VCaP (cell line): ENCODE data around the gene TANGO6.

Source experiments
- H3K27ac ChIP-seq: fragments of 450-650 bp; 2 replicates; pipeline ENCODE4 v1.5.1; 2017
- TF ChIP-seq, protein P1 (sequence below): fragments of 450-650 bp; conservative IDR thresholded peaks from 2 replicates; pipeline ENCODE4 v1.5.1; 2017; ENCODE audit warnings: mild to moderate bottlenecking, moderate library complexity

The TANGO6 gene

GRCh38 chr16:69093974-69094373 is 250.6 kb downstream of the TANGO6 start:
- H3K27ac ChIP-seq = no peak overlapping the region
- TF ChIP-seq, protein P1, sequence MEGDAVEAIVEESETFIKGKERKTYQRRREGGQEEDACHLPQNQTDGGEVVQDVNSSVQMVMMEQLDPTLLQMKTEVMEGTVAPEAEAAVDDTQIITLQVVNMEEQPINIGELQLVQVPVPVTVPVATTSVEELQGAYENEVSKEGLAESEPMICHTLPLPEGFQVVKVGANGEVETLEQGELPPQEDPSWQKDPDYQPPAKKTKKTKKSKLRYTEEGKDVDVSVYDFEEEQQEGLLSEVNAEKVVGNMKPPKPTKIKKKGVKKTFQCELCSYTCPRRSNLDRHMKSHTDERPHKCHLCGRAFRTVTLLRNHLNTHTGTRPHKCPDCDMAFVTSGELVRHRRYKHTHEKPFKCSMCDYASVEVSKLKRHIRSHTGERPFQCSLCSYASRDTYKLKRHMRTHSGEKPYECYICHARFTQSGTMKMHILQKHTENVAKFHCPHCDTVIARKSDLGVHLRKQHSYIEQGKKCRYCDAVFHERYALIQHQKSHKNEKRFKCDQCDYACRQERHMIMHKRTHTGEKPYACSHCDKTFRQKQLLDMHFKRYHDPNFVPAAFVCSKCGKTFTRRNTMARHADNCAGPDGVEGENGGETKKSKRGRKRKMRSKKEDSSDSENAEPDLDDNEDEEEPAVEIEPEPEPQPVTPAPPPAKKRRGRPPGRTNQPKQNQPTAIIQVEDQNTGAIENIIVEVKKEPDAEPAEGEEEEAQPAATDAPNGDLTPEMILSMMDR = no peak

DNA sequence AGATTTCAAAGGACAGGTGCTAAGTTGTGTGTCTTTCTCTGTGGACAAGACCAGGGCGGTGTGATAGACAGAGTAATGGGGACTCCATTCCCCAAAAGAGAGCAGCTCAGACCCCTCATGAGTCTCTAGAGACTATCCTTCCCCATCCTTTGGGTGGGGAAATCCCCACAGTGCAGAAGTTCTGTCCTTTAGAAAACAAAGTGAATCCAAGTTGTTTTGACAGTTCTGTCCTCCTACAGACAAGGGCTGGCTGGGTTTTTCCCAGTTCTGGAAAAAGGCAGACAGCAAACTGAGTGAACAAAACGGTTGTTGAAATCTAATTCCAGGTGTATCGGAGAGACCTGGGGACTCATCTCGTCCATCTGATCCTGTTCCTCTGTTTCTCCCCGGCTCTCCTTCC is 251.2 kb downstream of the TANGO6 start:
- TF ChIP-seq, protein P1 = no peak

DNA sequence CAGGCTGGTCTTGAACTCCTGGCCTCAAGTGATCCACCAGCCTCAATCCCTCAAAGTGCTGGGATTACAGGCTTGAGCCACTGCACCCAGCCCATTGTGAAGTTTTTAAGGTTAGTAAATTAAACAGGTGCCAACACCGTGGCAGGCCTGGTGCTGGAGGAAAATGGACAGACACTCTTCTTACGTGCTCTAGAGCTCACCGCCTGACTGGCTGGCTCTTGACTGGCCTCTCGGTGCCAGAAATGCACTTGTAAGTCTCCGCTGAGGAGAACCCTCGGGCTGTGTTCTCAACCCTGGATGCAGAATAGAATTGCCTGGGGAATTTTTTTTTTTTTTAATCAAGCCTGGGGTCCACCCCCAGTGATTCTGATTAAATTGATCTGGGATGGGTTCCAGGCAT is 251.9 kb downstream of the TANGO6 start:
- H3K27ac ChIP-seq = no peak overlapping the region
- TF ChIP-seq, protein P1 = no peak

More for the DNA sequence above, 251.2 kb downstream of the TANGO6 start:
- H3K27ac ChIP-seq = no peak overlapping the region

DNA sequence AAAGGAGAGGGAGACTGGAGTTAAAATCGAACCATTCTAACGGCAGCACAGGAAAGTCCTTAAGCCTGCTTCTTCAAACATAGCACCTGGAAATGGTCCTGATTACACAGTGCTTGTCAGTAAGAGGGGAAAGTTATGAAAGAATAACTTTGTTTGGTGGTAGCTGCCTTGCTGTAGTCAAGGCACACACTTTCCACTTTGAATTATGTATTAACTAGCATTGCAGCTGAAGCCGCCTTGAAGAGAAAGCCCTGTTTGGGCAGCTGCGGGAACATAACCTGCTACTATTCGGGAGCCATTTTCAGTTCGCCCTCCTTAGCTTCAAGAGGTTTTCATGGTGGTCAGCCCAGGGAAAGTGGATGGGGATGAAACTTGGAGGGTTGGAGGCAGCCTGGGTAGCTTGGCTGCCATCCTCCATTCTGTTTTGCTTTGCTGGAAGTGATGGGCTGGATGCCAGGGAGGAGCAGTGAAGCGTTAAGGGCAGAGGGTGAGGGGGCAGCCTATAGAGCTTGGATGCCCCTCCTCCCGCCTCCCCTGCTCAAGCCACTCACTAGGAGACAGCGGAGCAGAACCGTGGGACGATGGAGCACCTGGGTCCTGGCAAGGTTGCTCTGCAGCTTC is 256.9 kb downstream of the TANGO6 start:
- H3K27ac ChIP-seq = peak overlapping the region; percentile 31
- TF ChIP-seq, protein P1 = no peak

GRCh38 chr16:69105501-69106361 is 262.4 kb downstream of the TANGO6 start, which contains the start of gene HAS3:
HAS3 (plus strand) TSS chr16:69105653; CDS start chr16:69109396, 3,743 bp downstream.
- peak within 1 kb of the TSS; percentile 45; the same call in 1 of the 2 replicates for H3K27ac ChIP-seq
- TF ChIP-seq, protein P1 = peak; percentile 53

GRCh38 chr16:69106491-69107315 is 263.4 kb downstream of the TANGO6 start:
- TF ChIP-seq, protein P1 = no peak
- peak overlapping the region; percentile 45; the same call in 1 of the 2 replicates for H3K27ac ChIP-seq
